Mesothelial cell of epicardium (in vitro differentiated cells): ENCODE measurements around the gene SYNGR3. TPM values are rescaled to one million over a fixed set of nuclear protein-coding genes. Genes with fewer than 3 reads are reported as not detected.
A peak's percentile ranks its signal among the peaks of the same experiment; 100 is the strongest.
"Not testable (repeated sequence)": the region's sequence is repeated elsewhere in the genome, so short reads cannot be mapped to it uniquely, and the experiment has no call there.

Experiments used
- DNase-seq, 2 experiments: peaks; one replicate each; pipeline ENCODE4 v3.0.0; 2021; ENCODE audit warnings: low spot score in 2 of 2; ENCODE audit not compliant: unreplicated experiment in 2 of 2
- H3K27ac Mint-ChIP-seq: 2 replicates; pipeline ENCODE4 v1.8.0; 2021; ENCODE audit warnings: mixed read lengths
- H3K27me3 Mint-ChIP-seq: 2 replicates; pipeline ENCODE4 v1.8.0; 2021; ENCODE audit warnings: low read depth, mixed read lengths
- H3K36me3 Mint-ChIP-seq: 2 replicates; pipeline ENCODE4 v1.8.0; 2021; ENCODE audit warnings: mixed read lengths
- H3K4me1 Mint-ChIP-seq: 2 replicates; pipeline ENCODE4 v1.8.0; 2021; ENCODE audit warnings: mixed read lengths
- H3K4me3 Mint-ChIP-seq: 2 replicates; pipeline ENCODE4 v1.8.0; 2021; ENCODE audit warnings: mild to moderate bottlenecking, moderate library complexity, mixed read lengths
- H3K9me3 Mint-ChIP-seq: 2 replicates; pipeline ENCODE4 v1.8.0; 2021; ENCODE audit warnings: mixed read lengths
- CTCF ChIP-seq: fragments of 200-600 bp; sonication (generic); IDR thresholded peaks from one replicate; pipeline ENCODE4 v1.5.0; 2021; ENCODE audit warnings: antibody characterized with exemption; ENCODE audit not compliant: unreplicated experiment
- total RNA-seq: library from RNA; stranded (reverse); gene quantifications from 3 replicates; pipeline ENCODE4 v1.2.1, GENCODE V29; 2021

The SYNGR3 gene
- total RNA-seq, 1 donor from 2014 or later: 1.0 TPM

- no peak for DNase-seq
- H3K4me3 Mint-ChIP-seq: peak overlapping the region; percentile 67
- peak overlapping the region; percentile 92 for H3K27ac Mint-ChIP-seq
- peaks cover 29% of the 10 kb centered on the region for H3K4me1 Mint-ChIP-seq
- no peaks in the 10 kb centered on the region for H3K36me3 Mint-ChIP-seq
- H3K9me3 Mint-ChIP-seq: no peaks in the 10 kb centered on the region
- H3K27me3 Mint-ChIP-seq: no peaks in the 10 kb centered on the region
- no peak for TF ChIP-seq CTCF
These were observed 18.9 kb downstream of the SYNGR3 start for GRCh38 chr16:2008631-2009163.

GRCh38 chr16:2009164-2009711 is 19.5 kb downstream of the SYNGR3 start:
- Mint-ChIP-seq H3K27me3 (no peaks in the 10 kb centered on the region), H3K9me3 (no peaks in the 10 kb centered on the region), H3K27ac (peak overlapping the region; percentile 92), H3K36me3 (no peaks in the 10 kb centered on the region), H3K4me1 (peaks cover 29% of the 10 kb centered on the region), H3K4me3 (peak overlapping the region; percentile 67)
- no peak for TF ChIP-seq CTCF
- DNase-seq: peak in 1 of 2 experiments; percentile 27

GRCh38 chr16:2009791-2010510 is 20.2 kb downstream of the SYNGR3 start, which contains the start of gene ZNF598:
Gene ZNF598, minus strand, starts transcription at chr16:2009821.
- H3K4me1 Mint-ChIP-seq: peaks cover 27% of the 10 kb centered on the region
- H3K27me3 Mint-ChIP-seq: no peaks in the 10 kb centered on the region
- H3K9me3 Mint-ChIP-seq: no peaks in the 10 kb centered on the region
- no peak for TF ChIP-seq CTCF
- H3K36me3 Mint-ChIP-seq: no peaks in the 10 kb centered on the region
- DNase-seq: peak; percentile 73 to 84
- peak within 1 kb of the TSS; percentile 82 for H3K4me3 Mint-ChIP-seq
- H3K27ac Mint-ChIP-seq: peak within 1 kb of the TSS; percentile 98

- H3K4me3 Mint-ChIP-seq, H3K36me3 Mint-ChIP-seq, DNase-seq, H3K9me3 Mint-ChIP-seq, H3K27me3 Mint-ChIP-seq, H3K27ac Mint-ChIP-seq: not testable (repeated sequence)
- peaks cover 21% of the 10 kb centered on the region for H3K4me1 Mint-ChIP-seq
These were observed 22.0 kb downstream of the SYNGR3 start for GRCh38 chr16:2011726-2012125.

- Mint-ChIP-seq H3K27ac (no peak overlapping the region), H3K4me1 (peaks cover 10% of the 10 kb centered on the region), H3K4me3 (no peak overlapping the region), H3K36me3 (no peaks in the 10 kb centered on the region), H3K9me3 (no peaks in the 10 kb centered on the region), H3K27me3 (peaks cover 10% of the 10 kb centered on the region)
- DNase-seq: no peak
- no peak for TF ChIP-seq CTCF
These were observed 23.8 kb downstream of the SYNGR3 start for GRCh38 chr16:2013527-2013926.
